Iris pigment epithelial cell (primary cell): ENCODE measurements around the gene KCNE4.
"Not testable (repeated sequence)": the region's sequence is repeated elsewhere in the genome, so short reads cannot be mapped to it uniquely, and the experiment has no call there.

Source experiments
- DNase-seq: peaks from one replicate; pipeline ENCODE4 v3.0.0-alpha.2; 2011; ENCODE audit warnings: low read depth

KCNE4 gene

GRCh38 chr2:223056701-223057418 is 4.9 kb downstream of the KCNE4 start:
- DNase-seq, result no peak

- no peak for DNase-seq
These were observed 5.6 kb downstream of the KCNE4 start for GRCh38 chr2:223057569-223057968.

GRCh38 chr2:223058952-223059716 is 7.1 kb downstream of the KCNE4 start:
- DNase-seq, result peak; percentile 39

- no peak for DNase-seq
These were observed 8.3 kb downstream of the KCNE4 start for GRCh38 chr2:223060201-223060825.

GRCh38 chr2:223062396-223062795 is 10.4 kb downstream of the KCNE4 start:
- DNase-seq, result peak; percentile 68

- no peak for DNase-seq
These were observed 13.1 kb downstream of the KCNE4 start for GRCh38 chr2:223065107-223065506.

GRCh38 chr2:223066721-223067120 is 14.7 kb downstream of the KCNE4 start:
- DNase-seq, result no peak

GRCh38 chr2:223068071-223068470 is 16.1 kb downstream of the KCNE4 start:
- DNase-seq, result no peak

GRCh38 chr2:223069465-223069864 is 17.5 kb downstream of the KCNE4 start:
- DNase-seq, result no peak

- no peak for DNase-seq
These were observed 18.0 kb downstream of the KCNE4 start for GRCh38 chr2:223069988-223070387.

- no peak for DNase-seq
These were observed 19.1 kb downstream of the KCNE4 start for GRCh38 chr2:223071139-223071538.

GRCh38 chr2:223072826-223073225 is 20.8 kb downstream of the KCNE4 start:
- no peak for DNase-seq

GRCh38 chr2:223075301-223076270 is 23.6 kb downstream of the KCNE4 start:
- DNase-seq, result peak; percentile 66

GRCh38 chr2:223076573-223076972 is 24.6 kb downstream of the KCNE4 start:
- peak; percentile 67 for DNase-seq

- no peak for DNase-seq
These were observed 26.5 kb downstream of the KCNE4 start for GRCh38 chr2:223078482-223078881.

- DNase-seq, result no peak
These were observed 27.4 kb downstream of the KCNE4 start for GRCh38 chr2:223079378-223079777.

- DNase-seq, result no peak
These were observed 27.9 kb downstream of the KCNE4 start for GRCh38 chr2:223079925-223080324.

GRCh38 chr2:223080790-223081360 is 28.9 kb downstream of the KCNE4 start:
- not testable (repeated sequence) for DNase-seq

- no peak for DNase-seq
These were observed 29.8 kb downstream of the KCNE4 start for GRCh38 chr2:223081789-223082188.

- DNase-seq, result no peak
These were observed 30.7 kb downstream of the KCNE4 start for GRCh38 chr2:223082706-223083105.

GRCh38 chr2:223083402-223084070 is 31.5 kb downstream of the KCNE4 start:
- no peak for DNase-seq
